ENCODE data around the gene DDX21. TPM values are rescaled to one million over a fixed set of nuclear protein-coding genes. Genes with fewer than 3 reads are reported as not detected.

The DDX21 gene
- total and polyA plus RNA-seq, 2 of the 13 experiments (the other 11 are each of a cell fraction or from before 2014, with no cell fraction given) = 52.5 to 147 TPM

GRCh38 chr10:68954904-68955303, 1.1 kb upstream of the DDX21 start:
- no TSS peak for BruUV-seq (replicated peaks)
- Histone ChIP-seq H3K79me2 (ENCODE audit: insufficient read depth, low read length) (peaks cover 45% of the 10 kb centered on the region), H4K20me1 (ENCODE audit: insufficient read depth, low read length) (peaks cover 22% of the 10 kb centered on the region), H3K9ac (ENCODE audit: insufficient read depth, low read depth, low read length) (peak overlapping the region; percentile 97; the same call in 1 of the 2 replicates), H3K4me3 (replicated peaks in 1 of 3; ENCODE audit: insufficient read depth in 1 of 3, low read depth in 2 of 3, low read length in 3 of 3) (peak overlapping the region; percentile 66 to 96 (median 90); a peak in 5 of 6 replicates), H3K4me2 (ENCODE audit: low read depth, low read length) (peak overlapping the region; percentile 95), H3K36me3 (replicated peaks in 1 of 2; ENCODE audit: control insufficient read depth in 1 of 2, insufficient read depth in 2 of 2, low read length in 2 of 2) (peaks cover under 1 to 3% of the 10 kb centered on the region in 2 experiments), H3K9me3 (ENCODE audit: low read length) (no peaks in the 10 kb centered on the region), H3K4me1 (ENCODE audit: insufficient read depth, low read length) (peaks cover 25% of the 10 kb centered on the region), H3K27me3 (ENCODE audit: control insufficient read depth in 1 of 2, insufficient read depth in 2 of 2, low read length in 2 of 2) (no peaks in the 10 kb centered on the region; a peak in 1 of 5 replicates), H3K27ac (ENCODE audit: extremely low read length, insufficient read depth, low read length) (peak overlapping the region; percentile 91), H2AFZ (ENCODE audit: low read length) (no peak overlapping the region)
- ChIA-PET CTCF (ENCODE audit: low intra/inter-chr PET ratio, low total read pairs) (no interaction called here), POLR2A (interaction anchor here (1.1 to 2.3 kb wide), 4 partner anchors 12 to 78 kb away, joined by 3 to 9 read pairs (median 8); partner anchors contain the start of gene DDX50)
- no peak for TF ChIP-seq AKNA (CRISPR knock-in tag; IDR thresholded peaks at IDR 0.05; ENCODE audit: borderline replicate concordance)
- TF ChIP-seq CAMTA2 (CRISPR knock-in tag; IDR thresholded peaks at IDR 0.05; ENCODE audit: borderline replicate concordance) = no peak
- no peak for TF ChIP-seq KLF15 (CRISPR knock-in tag; IDR thresholded peaks at IDR 0.05; ENCODE audit: borderline replicate concordance)
- no peak for TF ChIP-seq ZNF704 (CRISPR knock-in tag; IDR thresholded peaks at IDR 0.05; ENCODE audit: borderline replicate concordance)
- TF ChIP-seq, protein P1, sequence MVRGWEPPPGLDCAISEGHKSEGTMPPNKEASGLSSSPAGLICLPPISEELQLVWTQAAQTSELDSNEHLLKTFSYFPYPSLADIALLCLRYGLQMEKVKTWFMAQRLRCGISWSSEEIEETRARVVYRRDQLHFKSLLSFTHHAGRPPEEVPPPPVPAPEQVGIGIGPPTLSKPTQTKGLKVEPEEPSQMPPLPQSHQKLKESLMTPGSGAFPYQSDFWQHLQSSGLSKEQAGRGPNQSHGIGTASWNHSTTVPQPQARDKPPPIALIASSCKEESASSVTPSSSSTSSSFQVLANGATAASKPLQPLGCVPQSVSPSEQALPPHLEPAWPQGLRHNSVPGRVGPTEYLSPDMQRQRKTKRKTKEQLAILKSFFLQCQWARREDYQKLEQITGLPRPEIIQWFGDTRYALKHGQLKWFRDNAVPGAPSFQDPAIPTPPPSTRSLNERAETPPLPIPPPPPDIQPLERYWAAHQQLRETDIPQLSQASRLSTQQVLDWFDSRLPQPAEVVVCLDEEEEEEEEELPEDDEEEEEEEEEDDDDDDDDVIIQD (CRISPR knock-in tag; IDR thresholded peaks at IDR 0.05; ENCODE audit: low read depth) = no peak
- no peak for TF ChIP-seq POGK (CRISPR knock-in tag; conservative IDR thresholded peaks at IDR 0.05)
- TF ChIP-seq ZBTB7B (CRISPR knock-in tag; IDR thresholded peaks at IDR 0.05) = no peak
- TF ChIP-seq ZSCAN31 (CRISPR knock-in tag; IDR thresholded peaks at IDR 0.05; ENCODE audit: low read depth) = no peak
- no peak for TF ChIP-seq HDAC6 (IDR thresholded peaks at IDR 0.05; ENCODE audit: low read depth, low read length)
- TF ChIP-seq ZBTB49 (CRISPR knock-in tag; IDR thresholded peaks at IDR 0.05; ENCODE audit: borderline replicate concordance) = no peak
- TF ChIP-seq ZNF496 (CRISPR knock-in tag; IDR thresholded peaks at IDR 0.05; ENCODE audit: insufficient replicate concordance) = no peak
- FAIRE-seq = no peak
- WGBS (ENCODE audit: low lambda C conversion rate) = 85% methylated on average over 12 of the region's 12 CpGs
- no peak for DNase-seq (ENCODE audit: low spot score)
- no peak for ATAC-seq
- in situ Hi-C loops (cut with HindIII; ENCODE audit: extremely low pct_ligation_motif_present, low pct_unique_long_range_greater_than_20kb) = no loop called here
- intact Hi-C loops (cut with micrococcal nuclease; ENCODE audit: unreplicated experiment) = loop anchor here (1.0 to 5.0 kb wide), 2 partner anchors 54 to 137 kb away; partner anchors contain the start of gene DDX50

All from HepG2 (cell line).